SK-N-SH (cell line): Measurements from ENCODE around the gene CEACAM16.

Experiments
- MXI1 ChIP-seq: IDR thresholded peaks from 2 replicates; pipeline ENCODE4 v1.6.1; 2012; ENCODE audit warnings: mild to moderate bottlenecking, low read depth, low read length, improper control_type of control experiment
- TF ChIP-seq, protein P1 (sequence below): IDR thresholded peaks from 2 replicates; pipeline ENCODE4 v1.4.0; 2012; ENCODE audit warnings: low read depth, borderline replicate concordance
- TF ChIP-seq, protein P2 (sequence below): IDR thresholded peaks from 2 replicates; pipeline ENCODE4 v1.6.1; 2012; ENCODE audit warnings: mild to moderate bottlenecking, low read depth, low read length, moderate library complexity

DNA sequence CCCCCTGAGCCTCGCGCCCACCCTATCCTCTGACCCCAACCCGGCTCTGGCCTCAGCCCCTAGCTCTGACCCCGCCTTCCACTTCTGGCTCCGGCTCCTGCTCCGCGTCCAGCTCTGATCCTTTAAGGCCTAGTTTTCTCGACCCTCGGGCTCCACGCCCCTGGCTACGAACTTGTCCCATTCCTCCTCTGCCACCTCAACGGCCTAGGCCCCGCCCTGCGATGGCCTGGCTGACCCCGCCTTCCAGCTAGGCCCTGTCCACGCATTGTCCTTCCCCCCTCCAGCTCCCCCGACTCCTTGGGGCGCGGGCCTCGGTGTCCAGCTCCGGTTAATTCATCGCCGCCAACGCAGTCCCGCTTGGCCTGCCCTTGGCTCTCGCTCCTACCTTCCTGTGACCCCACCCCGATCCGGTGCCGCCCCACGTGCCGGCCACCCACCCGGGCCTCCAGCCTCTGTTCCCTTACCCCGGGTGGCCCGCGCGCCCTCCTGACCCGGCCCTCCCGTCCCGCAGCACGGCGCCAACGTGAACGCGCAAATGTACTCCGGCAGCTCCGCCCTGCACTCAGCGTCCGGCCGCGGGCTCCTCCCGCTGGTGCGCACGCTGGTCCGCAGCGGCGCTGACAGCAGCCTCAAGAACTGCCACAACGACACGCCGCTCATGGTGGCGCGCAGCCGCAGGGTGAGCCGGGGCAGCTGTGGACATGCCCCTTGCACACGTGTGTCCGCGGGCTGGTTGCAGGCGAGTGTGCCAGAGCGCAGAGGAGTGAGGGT lies 59.0 kb downstream of the CEACAM16 start:
- TF ChIP-seq, protein P1, sequence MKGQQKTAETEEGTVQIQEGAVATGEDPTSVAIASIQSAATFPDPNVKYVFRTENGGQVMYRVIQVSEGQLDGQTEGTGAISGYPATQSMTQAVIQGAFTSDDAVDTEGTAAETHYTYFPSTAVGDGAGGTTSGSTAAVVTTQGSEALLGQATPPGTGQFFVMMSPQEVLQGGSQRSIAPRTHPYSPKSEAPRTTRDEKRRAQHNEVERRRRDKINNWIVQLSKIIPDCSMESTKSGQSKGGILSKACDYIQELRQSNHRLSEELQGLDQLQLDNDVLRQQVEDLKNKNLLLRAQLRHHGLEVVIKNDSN, result no peak
- TF ChIP-seq MXI1, result peak; percentile 92
- TF ChIP-seq, protein P2, sequence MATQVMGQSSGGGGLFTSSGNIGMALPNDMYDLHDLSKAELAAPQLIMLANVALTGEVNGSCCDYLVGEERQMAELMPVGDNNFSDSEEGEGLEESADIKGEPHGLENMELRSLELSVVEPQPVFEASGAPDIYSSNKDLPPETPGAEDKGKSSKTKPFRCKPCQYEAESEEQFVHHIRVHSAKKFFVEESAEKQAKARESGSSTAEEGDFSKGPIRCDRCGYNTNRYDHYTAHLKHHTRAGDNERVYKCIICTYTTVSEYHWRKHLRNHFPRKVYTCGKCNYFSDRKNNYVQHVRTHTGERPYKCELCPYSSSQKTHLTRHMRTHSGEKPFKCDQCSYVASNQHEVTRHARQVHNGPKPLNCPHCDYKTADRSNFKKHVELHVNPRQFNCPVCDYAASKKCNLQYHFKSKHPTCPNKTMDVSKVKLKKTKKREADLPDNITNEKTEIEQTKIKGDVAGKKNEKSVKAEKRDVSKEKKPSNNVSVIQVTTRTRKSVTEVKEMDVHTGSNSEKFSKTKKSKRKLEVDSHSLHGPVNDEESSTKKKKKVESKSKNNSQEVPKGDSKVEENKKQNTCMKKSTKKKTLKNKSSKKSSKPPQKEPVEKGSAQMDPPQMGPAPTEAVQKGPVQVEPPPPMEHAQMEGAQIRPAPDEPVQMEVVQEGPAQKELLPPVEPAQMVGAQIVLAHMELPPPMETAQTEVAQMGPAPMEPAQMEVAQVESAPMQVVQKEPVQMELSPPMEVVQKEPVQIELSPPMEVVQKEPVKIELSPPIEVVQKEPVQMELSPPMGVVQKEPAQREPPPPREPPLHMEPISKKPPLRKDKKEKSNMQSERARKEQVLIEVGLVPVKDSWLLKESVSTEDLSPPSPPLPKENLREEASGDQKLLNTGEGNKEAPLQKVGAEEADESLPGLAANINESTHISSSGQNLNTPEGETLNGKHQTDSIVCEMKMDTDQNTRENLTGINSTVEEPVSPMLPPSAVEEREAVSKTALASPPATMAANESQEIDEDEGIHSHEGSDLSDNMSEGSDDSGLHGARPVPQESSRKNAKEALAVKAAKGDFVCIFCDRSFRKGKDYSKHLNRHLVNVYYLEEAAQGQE, result no peak
